ENCODE measurements around the gene NPAS1.
"Not testable (repeated sequence)": the region's sequence is repeated elsewhere in the genome, so short reads cannot be mapped to it uniquely, and the experiment has no call there.

Gene NPAS1

DNA sequence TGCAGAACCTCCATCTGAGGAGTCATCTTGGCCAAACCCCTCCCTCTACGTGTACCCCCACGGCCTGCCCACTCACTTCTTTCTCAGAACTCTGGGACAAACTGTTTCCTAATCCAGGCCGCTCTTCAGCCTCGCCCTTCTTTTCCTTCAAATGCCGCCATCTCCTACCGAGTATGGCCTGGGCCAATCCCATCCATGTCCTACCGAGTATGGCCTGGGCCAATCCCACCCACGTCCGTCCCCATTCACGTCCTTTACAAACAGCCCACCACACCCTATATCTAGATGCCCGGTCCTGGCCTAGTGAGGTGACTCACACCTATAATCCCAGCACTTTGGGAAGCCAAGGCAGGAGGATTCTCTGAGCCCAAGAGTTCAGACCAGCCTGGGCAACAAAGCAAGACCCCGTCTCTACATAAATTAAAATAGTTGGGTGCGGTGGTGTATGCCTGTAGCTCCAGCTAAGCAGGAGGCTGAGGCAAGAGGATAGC lies 27.7 kb downstream of the NPAS1 start:
- no peak for DNase-seq (ENCODE audit: low read depth)

DNA sequence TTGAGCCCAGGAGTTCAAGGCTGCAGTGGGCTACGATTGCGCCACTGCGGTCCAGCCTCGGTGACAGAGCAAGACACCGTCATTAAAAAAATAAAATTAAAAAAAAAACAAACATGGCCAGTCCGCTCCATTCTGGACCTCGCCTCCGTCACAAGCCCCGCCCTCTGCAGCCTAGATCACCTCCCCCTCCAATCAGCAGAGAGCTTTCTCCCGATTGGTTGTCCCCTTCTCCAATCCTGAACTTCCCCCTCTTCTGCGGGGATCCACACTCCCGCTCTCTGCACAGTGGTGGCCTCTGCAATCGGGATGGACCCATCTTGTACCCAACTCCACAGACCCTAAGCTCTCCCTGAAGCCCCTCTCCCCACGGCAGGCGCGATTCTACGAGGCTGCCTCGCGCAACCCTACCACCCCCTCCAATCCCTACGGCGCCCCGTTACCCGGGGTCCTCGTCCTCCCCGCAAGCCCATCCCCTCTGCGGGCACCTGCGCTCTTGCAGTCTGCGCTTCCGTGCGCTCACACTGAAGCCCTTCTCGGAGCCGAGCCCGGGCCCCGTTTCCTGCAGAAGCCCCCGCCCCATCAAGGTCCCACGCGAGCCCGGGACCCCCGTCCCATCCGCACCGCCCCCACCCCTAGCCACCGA lies 28.2 kb downstream of the NPAS1 start:
- DNase-seq (ENCODE audit: low read depth): peak; percentile 44

DNA sequence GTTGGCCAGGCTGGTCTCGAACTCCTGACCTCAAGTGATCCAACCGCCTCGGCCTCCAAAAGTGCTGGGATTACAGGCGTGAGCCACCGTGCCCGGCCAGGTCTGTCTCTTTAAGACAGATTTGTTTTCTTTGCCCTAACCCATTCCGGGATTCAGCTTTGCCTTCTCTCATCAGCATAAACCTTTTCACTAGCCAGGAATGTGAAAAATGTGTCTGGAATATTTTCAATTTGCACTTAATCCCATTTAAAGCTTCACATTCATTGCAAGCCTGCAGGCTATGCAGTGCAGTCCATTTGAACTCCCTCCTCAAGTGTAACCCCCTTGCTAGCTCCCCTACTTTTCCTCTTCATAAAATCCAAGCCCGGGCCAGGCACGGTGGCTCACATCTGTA lies 29.7 kb downstream of the NPAS1 start:
- no peak for DNase-seq (ENCODE audit: low read depth)

DNA sequence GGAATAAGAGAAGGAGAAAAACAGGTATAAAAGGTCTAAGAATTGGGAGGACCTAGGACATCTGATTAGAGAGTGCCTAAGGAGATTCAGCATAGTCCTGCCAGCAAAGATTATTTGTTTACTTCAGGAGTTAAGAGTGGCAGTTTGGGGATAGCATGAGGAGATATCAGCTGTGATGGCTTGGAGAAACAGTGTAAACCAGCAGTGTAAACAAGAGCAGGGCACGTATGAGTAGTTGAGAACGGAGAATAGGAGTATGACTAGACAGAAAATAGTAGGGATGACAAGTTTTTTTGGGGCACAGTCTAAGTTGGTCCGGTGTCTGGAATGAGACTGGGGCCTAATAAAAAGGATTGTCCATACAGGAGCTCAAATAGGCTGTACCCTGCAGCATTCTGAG lies 30.9 kb downstream of the NPAS1 start:
- not testable (repeated sequence) for DNase-seq (ENCODE audit: low read depth)

DNA sequence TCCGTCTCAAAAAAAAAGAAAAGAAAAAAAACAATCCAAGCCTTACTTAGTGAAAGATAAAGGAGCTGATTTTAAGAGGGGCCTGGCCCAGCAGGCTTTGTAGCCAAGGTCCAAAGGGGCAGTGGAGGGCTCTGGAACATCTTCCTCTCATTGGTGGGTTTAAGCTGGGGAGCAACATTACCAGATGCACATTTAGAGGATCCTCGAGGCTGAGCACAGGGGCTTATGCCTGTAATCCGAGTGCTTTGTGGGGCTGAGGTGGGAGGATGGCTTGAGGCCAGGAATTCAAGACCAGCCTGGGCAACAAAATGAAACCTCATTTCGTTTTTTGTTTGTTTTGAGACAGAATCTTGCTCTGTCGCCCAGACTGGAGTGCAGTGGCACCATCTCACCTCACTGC lies 36.8 kb downstream of the NPAS1 start:
- DNase-seq (ENCODE audit: low read depth): no peak

DNA sequence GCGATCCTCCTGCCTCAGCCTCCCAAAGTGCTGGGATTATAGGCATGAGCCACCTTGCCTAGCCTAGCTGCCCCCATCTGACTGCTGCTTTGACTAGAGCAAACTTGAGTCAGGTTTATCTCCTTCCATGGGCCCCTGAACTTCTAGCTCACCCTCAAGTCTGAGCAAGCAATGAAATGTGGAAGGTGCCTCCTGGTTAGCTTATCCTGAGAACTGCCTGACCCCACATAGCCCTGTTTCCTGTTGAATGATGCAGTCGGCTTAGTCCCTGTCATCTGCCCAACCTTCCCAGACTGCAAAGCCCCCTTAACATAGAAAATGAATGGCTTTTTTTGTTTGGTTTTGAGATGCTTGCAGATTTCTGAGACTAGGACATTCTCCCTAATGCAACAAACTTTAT lies 37.7 kb downstream of the NPAS1 start:
- no peak for DNase-seq (ENCODE audit: low read depth)

DNA sequence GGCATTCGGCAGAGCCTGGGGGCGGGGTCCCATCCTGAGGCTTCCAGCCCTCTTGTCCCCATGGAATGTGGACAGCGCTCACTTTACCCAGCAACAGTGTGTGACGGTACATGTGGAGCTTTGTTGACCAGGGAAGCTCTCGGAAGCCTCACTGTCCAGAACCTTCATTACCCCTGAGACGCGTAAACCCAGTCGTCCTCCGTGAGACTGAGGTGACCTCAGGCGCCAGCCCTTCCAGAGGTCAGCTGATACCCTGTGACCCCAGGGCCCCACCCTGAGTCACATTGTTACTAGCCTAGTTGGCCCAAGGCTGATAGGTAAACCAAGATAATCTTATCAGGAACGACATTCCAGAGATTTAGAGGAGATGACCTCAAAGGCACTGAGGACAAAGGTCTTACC lies 39.0 kb downstream of the NPAS1 start:
- no peak for DNase-seq (ENCODE audit: low read depth)

DNA sequence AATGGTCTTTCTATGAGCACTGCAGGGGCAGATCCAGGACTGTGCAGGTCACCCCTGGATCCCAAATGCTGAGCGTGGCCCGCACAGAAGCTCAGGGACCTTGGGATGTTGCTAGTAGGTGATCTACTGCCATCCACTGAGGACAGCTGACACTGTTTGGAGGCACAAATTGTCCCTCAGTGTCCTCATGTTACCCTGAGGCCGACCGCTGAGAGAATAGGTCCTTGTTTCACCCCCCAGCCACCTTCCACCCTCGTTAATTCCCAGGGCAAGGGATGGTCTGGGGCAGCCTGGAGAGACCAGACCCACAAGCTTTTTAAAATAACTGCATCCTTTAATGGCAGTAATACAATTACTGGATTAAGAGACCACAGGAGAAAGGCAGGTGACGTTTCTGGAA lies 44.2 kb downstream of the NPAS1 start:
- no peak for DNase-seq (ENCODE audit: low read depth)

DNA sequence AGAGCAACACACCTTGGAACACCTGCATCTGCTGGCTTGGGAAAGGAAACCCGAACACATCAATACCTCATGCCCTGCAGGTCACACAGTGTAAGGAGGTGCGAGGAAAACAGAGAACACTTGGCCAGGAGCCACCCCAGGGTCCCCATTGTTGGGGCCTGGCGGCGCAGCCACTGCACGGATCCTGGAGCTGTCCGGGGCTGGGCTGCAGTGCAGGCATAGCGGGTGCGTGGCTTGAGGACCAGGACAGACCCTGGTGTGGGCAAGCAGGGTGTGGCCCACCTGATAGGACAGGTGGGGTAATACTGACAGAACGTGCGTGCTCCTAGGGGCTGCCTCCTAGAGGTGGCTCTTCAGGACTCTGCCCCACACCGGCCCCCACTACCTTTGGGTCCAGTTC lies 45.6 kb downstream of the NPAS1 start:
- no peak for DNase-seq (ENCODE audit: low read depth)

DNA sequence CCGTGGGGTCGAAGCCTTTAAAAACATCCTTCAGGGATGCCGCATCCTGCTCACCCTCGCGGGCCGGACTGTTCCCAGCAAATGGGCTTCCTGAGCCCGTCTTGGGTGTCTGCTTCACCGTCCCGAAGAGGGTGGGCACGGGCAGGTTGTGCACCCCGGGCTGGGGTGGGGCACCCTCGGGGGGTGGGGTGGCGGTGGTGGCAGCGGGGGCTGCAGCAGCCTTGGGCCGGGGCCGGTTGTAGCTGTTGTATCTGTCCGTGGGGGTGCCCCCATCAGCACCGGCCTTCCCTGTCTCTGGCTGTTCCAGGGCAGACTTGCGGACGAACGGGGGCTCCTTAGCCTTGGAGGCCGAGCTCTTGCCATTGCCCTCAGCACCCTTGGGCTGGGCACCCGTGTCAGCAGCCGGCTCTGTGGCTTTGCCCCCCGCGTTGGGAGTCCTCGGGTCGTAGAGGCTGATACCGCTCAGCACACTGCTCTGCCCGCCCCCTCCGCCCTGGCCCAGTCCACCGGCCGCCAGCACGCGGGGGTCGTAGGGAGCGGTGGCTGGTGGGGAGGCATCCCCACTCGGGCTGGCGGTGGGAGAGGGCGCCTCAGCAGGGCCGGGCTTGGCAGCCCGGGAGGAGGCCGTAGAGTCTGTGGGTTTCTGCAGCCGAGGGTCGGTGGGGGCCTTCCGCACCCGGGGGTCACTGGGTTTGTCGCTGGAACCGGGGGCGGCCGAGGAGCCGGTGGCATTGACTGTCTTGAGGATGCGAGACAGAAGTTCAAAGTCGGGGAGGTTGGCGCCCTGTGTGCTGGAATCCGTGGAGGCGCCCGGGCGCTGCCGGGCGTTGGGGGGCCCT lies 47.0 kb downstream of the NPAS1 start:
- DNase-seq (ENCODE audit: low read depth): no peak

DNA sequence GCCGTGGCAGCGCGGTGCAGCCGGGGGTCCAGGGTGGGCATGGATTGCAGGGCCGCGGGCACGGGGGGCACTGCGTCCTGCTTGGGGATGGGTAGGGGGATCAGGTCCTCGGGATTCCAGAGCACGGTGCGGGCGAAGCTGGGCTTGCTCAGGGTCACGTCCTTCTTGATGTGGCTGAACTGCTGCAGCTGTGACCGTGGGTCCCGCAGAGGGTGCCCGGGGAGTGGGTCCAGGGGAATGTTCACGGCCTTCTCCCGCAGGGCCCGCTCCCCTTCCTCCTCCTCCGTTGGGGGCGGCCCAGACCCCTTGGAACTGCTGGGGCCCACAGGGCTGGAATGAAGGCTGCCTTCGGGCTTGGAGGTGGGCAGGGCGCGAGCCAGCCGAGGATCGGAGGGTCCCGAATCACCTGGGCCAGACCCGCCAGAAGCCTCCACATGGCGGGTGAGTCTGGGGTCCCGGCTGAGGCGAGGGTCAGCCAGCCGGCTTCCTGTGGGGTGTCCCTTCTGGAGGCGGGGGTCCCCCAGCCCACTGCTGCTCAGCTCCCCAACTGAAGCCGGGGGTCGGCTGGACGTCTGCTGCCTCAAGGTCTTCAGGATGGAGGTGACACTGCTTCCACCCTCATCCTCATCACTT lies 47.7 kb downstream of the NPAS1 start:
- no peak for DNase-seq (ENCODE audit: low read depth)

DNA sequence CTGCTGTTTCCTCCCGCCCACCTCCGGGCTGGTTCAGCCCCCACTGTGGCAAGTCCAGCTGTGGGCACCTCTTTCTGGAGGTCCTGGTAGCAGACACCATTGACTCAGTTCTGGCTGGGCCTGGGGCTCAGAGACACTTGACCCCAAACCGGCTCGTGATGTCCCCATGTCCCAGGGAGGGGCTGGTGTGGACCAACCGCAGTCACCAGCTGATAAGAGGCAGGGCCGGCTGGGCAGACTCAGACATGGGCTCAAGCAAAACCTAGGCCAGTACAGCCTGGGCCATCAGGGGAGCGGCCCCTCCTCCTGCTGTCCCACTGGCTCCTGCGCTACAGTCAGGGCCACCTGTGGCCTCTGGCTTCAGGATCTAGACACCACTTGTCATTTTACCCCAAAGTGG lies 48.6 kb downstream of the NPAS1 start:
- DNase-seq (ENCODE audit: low read depth): no peak

DNA sequence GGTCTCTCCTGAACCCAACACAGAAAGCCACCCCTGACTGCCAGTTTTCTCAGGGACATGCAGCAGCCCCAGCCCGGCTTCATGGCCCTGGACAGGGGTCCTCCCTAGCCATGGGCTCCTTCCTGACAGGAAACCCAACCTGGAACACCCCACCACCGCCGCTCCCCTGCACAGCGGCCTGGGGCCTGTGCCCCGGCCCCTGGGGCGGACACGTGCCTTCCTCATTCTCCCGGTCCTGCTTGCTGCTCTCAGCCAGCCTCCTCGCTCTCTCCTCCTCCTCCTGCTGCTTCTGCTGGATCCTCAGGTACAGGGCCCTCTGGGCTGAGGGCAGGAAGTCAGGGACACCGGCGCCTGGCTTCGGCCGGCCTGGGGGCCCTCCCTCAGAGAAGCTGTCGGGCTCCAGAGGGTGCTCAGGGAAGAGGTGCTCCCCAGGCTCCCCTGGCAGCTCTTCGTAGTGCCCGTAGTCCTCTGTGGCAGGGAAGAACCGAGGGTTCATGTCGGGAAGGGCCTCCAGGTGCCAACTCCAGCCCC lies 49.3 kb downstream of the NPAS1 start:
- no peak for DNase-seq (ENCODE audit: low read depth)

DNA sequence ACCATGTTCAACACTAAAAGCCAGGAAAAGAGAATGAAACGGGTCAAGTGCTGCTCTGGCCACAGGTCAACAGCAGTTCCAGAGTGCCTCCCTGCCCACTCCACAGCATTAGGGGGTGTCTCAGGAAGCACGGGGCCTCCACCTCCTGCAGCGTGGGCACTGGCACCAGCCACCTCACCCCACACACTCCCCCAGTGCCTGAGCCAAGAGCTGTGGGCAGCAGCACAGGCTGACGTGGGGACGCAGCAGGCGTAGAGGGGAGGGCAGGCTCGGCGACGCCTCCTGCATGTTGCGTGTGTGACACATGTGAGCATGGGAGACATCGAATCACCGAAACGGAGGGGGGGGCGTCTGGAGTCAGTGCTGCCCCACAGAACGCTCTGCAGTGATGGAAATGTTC lies 50.2 kb downstream of the NPAS1 start:
- no peak for DNase-seq (ENCODE audit: low read depth)

DNA sequence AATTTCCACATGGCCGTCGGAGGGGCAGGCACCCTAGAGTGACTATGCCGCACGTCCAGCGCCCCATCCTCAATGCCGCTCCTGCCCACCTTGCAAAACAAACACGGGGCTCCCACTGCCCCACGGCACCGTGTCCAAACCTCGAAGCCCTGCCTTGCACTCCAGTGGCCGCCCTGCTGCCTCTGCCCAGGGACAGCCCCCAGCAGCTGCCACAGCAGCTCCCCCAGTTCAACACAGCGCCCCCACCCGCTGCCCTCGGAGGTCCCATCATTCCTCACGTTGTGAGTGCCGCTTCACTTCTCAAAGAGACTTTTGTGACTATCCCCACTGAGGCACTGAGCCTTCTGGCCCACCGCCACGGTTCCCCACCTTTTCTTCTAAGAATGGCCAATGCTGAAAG lies 51.1 kb downstream of the NPAS1 start:
- DNase-seq (ENCODE audit: low read depth): no peak

DNA sequence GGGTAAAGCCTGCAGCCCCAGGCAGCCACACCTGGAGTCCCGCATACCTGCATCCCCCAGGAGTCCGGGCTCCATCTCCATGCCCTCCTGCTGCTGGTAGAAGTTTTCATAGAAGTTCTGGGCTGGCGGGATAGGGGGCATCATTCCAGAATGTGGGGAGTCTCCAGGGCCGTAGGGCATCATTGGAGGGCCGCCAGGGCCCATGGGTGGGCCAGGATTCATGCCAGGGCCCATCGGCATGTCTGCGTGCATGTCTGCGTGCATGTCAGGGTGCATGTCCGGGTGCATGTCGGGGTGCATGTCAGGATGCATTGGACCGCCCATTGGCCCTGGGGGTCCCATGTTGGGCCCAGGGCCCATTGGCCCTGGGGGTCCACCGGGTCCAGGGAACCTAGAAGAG lies 52.1 kb downstream of the NPAS1 start:
- no peak for DNase-seq (ENCODE audit: low read depth)

DNA sequence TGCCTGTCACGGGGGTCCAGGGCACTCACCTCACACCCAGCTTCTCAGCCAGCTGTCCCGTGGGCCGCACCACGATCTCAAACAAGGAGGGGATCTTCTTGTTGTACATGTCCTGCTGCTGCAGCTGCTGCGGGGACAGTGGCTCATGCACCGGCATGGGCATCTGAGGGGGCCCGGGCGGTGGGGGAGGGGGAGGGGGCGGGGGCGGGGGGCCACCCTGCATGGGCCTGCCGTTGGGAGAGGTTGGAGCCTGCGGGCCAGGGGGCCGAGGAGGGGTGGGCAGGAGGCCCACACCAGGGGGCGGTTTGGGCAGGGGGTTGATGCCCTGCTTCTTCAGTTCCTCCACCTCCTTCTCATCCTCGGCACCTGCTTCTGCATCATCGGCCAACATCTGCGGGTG lies 52.7 kb downstream of the NPAS1 start:
- DNase-seq (ENCODE audit: low read depth): no peak

DNA sequence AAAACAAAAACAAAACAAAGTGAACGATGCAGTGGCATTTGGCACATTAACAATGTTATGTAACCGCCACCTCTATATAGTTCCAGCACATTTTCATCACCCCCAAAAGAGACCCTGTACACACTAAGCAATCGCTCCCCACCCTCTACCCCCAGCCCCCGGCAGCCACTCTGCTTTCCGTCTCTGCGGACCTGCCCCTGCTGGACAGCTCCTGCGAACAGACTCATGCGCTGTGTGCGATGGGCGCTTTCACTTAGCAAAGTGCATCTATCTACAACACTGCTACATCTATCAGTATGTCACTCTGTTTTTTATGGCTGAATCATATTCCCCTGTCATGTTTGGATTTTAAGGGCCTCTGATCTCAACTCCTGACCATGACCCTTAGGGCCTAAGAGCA lies 53.9 kb downstream of the NPAS1 start:
- no peak for DNase-seq (ENCODE audit: low read depth)

DNA sequence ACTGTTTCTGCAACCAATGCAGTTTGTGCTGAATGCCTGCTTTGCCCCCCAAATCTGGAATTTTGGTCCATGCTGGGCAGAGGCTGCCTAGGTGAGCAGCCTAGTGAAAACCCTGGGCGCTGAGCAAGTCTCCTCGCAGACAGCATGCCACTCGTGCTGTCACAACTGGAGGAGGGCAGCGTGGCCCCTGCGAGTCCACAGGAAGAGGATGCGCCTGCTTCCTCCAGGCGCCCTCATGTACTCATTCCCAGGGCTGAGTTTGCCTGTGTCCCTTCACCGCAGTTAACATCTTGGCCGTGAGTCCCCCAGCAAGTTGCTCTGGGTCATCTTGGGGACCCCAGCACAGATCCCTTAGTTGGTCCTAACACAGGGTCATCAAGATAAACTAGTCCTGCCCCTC lies 55.0 kb downstream of the NPAS1 start:
- no peak for DNase-seq (ENCODE audit: low read depth)

DNA sequence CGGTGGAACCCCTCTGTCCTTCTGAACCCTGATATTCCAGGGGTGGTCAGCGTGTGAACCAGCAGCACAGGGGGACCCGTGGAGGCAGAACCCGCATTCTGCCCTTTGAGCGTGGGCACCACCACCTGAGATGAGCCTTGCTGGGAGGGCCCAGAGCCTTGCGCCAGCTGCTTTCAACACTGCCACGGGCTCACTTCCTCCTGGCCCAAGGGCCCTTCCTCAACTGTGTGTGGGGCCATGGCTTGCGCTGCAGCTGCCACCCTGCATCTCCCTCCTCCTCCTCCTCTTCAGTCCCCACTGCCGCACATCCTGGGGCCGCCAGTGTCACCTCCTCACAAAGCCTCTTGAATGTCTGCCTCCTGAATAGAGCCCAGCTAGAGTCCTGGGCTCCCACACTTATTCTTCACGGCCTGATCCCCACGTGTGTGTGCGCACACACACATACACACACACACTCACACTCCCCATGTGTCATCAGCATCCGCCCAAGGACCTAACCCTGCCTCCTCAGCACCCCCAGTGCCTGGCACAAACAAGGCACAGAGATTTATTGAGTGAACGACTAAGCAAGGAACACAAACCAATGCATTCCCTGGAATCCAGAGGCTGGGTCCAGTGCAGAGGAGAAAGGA lies 55.7 kb downstream of the NPAS1 start:
- no peak for DNase-seq (ENCODE audit: low read depth)

DNA sequence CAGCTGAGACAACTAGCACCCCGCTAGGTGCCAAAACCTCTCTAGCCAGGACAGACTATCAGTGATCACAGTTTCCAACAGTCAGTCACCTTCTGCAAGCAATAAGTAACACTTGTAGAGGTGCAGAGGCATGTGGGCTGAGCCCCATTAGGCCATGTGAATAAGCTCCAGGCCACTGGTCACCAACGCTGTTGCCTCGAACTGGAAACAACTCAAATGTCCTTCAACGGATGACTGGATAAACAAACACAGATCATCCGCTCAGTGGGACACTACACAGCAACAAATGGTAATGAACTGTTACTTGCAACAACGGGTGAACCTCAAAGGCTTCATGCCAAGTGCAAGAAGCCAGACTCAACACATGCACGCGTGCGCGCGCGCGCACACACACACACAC lies 56.3 kb downstream of the NPAS1 start:
- no peak for DNase-seq (ENCODE audit: low read depth)

DNA sequence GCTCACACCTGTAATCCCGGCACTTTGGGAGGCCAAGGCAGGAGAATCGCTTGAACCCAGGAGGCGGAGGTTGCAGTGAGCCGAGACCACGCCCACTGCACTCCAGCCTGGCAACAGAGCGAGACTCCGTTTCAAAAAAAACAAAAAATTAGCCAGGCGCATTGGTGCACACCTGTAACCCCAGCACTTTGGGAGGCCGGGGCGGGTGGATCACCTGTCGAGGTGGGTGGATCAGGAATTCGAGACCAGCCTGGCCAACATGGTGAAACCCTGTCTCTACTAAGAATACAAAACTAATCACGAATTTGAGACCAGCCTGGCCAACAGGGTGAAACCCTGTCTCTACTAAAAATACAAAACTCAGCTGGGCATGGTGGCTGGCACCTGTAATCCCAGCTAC lies 58.7 kb downstream of the NPAS1 start:
- DNase-seq (ENCODE audit: low read depth): not testable (repeated sequence)
